GM20000 (cell line): ENCODE measurements around the gene PALLD.

Experiments used
- DNase-seq: peaks from one replicate; pipeline ENCODE4 v3.0.0; 2012; ENCODE audit warnings: low spot score
- TF ChIP-seq, protein P1 (sequence below): IDR thresholded peaks from 2 replicates; pipeline ENCODE4 v1.5.1; 2012; ENCODE audit warnings: mild to moderate bottlenecking, control low read depth; ENCODE audit errors: extremely low read depth, missing control alignments

PALLD gene

DNA sequence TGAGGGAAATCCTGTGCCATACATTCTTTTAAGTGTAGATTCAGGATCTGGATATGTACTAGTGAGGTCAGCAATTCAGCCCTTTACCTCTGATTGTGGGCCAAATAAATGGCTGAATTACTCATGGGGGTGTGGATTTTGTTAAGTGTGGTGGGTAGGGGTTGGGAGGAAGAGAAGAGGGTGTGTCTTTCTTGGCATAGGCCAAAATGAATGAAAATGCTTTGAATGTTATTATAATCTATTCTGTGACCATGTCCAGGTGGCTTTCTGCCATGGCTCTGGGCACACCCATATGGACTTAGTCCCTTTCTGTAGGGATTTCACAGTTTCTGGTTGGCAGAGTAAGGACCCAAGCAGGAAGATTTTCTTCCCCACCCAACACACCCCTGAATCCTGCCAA is 268.9 kb downstream of the PALLD start:
- TF ChIP-seq, protein P1, sequence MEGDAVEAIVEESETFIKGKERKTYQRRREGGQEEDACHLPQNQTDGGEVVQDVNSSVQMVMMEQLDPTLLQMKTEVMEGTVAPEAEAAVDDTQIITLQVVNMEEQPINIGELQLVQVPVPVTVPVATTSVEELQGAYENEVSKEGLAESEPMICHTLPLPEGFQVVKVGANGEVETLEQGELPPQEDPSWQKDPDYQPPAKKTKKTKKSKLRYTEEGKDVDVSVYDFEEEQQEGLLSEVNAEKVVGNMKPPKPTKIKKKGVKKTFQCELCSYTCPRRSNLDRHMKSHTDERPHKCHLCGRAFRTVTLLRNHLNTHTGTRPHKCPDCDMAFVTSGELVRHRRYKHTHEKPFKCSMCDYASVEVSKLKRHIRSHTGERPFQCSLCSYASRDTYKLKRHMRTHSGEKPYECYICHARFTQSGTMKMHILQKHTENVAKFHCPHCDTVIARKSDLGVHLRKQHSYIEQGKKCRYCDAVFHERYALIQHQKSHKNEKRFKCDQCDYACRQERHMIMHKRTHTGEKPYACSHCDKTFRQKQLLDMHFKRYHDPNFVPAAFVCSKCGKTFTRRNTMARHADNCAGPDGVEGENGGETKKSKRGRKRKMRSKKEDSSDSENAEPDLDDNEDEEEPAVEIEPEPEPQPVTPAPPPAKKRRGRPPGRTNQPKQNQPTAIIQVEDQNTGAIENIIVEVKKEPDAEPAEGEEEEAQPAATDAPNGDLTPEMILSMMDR = no peak
- DNase-seq = no peak

DNA sequence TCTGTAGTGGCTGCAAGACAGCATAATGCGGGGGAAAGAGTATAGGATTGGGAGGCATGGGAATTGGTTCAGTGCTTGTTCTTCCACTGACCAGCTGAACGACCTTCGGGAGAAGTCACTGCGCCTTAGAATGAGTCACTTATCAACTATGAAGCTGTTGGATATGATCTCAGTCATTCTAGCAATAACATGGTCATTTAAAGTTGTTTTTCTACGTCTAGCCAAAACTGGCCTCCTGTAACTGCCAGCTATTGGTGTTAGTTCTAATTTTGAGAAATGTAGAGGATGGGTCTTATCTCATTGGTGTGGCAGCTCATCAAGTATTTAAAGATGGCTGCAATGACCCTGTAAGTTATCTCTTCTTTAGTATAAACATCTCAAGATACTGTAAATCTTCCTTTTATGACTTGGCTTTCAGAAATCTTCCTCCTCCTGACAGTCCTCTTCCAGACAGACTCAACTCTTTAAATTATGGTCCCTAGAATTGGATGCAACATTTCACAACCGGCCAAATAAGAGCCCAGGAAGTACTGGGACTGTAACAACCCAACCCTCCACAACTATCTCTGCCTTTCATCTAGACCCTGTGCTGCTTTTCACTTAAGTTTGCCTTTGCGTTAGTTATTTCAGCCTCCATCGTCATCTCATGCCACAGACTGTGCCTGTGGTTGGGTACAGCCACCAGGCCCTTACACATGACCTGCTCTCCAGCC is 269.9 kb downstream of the PALLD start:
- DNase-seq = no peak

DNA sequence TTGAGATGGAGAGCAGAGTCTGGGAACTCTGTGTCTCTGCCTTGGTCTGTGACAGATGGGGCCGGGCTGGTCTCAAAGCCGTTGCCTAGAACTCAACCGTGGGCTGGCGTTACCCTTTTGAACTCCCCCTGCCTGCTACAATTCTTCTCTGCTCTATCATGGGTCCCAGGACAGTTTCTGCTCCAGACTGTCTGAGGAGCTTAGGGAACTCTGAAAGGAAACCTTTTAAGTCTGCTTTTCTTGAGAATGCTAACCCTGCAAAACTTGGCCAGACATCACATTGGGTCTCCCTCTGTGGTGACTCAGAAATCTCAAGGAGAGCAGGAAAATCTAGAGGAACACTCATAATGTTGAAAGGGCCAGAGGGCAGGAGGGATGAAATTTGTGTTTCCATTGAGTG is 272.6 kb downstream of the PALLD start:
- TF ChIP-seq, protein P1 = no peak
- no peak for DNase-seq

More for the DNA sequence above, 269.9 kb downstream of the PALLD start:
- TF ChIP-seq, protein P1 = no peak

DNA sequence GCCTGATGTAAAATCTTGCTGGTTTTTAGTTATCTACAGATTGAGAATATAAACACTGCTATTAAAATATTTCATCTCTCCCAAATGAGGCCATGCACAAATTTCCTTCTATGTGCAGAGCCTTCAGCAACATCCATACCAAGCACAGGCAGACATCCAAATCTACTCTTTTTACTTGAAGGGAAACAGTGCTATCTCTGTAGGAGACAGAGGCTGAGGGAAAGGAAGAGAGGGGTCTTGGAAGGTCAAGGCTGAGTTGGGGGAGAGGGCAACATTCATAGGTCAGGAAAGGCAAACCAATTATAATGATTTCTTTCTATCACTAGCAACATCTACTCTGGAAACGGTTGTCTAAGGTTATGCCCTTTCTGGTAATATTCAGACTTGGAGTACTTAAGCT is 273.0 kb downstream of the PALLD start:
- TF ChIP-seq, protein P1 = no peak
- no peak for DNase-seq

DNA sequence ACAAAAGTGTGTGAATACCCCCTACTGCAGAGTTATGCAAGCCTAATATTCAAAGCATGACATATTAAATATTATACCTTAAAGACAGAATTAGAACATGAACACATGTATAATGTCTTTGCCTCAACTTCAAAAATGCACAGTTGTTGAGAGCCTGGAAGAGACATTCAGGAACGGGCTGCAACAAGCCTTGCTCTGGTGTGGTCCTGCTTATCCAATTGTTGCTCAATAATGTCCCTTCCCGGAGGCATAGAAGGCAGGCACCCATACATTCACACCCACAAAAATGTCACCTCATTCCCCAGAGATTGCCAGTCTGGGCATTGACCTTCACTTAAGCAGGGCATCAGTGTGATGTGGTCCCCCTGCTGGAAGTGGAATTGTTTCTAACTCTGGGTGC is 274.4 kb downstream of the PALLD start:
- TF ChIP-seq, protein P1 = no peak
- DNase-seq = no peak

DNA sequence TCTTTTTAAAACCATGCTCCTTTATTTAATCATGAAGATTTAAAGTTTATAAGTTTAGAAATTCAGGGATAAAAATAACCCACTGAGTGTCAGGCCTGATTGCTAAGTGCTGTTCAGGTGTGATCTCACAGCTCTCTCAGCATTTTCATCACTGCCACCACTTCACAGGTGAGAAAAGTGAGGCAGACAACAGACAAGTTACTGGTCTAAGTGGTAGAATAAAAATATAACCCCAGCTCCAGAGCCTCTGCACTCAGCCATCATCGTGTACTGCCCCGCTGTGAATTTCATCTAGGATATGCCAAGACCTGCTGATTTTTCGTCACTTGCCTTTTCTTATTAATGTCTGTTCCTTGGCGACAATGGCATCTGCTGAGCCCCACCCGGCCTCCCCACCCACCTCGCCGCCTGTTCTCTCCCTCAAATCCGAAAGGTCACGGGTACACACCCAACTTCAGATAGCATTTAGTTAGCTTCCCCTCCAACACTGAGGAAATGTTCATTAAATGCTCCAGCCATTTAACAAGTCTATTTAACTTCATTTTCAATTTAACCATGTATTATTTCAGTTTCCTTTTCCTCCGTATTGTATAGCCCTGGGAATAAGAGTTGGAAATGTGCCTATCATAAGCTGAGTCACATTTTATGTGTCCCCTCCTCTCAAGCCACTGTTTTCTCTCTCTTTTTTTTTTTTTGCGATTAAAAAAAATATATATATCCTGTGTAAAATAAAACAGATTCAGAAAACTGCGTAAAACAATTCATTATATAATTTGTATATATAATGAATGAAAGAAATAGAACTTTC is 276.7 kb downstream of the PALLD start:
- TF ChIP-seq, protein P1 = no peak
- DNase-seq = no peak

DNA sequence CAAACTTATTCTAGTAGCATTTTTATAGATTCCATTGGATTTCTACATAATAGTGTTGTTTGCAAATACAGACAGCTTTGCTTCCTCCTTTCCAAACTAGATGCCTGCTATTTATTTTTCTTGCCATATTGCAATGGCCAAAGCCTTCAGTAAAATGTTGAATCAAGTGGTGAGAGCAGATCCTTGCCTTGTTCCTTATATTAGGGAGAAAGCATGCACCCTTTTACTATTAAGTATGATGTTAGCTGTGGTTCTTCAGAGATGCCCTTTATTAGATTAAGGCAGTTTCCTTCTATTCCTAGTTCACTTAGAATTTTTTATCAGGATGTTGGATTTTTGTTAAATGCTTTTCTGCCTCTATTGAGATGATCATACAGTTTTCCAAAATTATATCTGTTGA is 279.5 kb downstream of the PALLD start:
- TF ChIP-seq, protein P1 = no peak
- DNase-seq = no peak
